DOHH2 (cell line): ENCODE measurements around the gene MYCBPAP.

Source experiments
- EZH2phosphoT487 ChIP-seq: fragments of 200-600 bp; sonication (generic); IDR thresholded peaks from 2 replicates; pipeline ENCODE4 v1.6.1; 2017; ENCODE audit warnings: borderline replicate concordance, mild to moderate bottlenecking, antibody characterized with exemption, low read length, moderate library complexity, mixed read lengths
- TF ChIP-seq, protein P1 (sequence below): fragments of 200-600 bp; sonication (generic); IDR thresholded peaks from one replicate; pipeline ENCODE4 v1.5.1; 2014; ENCODE audit warnings: antibody characterized with exemption, mild to moderate bottlenecking, low read depth, low read length; ENCODE audit not compliant: poor library complexity, severe bottlenecking

DNA sequence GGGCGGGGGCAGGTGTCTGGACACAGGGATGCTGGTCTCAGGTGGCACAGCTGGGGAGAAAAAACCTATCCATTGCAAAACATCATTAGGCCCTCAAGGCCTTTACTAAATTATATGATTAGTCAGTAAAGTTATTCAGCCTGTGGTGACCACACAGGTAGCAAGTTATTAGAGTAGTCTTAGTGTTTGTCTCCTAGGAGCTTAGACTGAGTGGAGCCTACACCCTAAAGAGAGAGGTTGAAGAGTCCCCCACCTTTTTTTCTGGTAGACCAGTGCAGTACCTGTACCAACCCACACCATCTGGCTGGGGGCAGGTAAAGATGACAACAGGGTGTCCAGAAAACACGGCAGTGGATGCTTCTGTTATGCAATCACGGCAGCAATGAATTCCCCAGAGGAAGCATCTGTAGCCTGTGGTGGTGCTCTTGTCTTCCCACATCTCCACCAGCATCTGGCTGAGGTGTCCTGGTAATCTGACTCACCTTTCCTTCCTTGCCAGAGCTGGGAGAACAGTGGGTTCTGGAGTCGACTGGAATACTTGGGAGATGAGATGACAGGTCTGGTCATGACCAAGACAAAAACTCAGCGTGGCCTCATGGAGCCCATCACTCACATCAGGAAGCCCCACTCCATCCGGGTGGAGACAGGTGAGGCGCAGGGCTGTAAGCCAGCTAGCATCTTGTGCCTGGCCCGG lies 11.0 kb downstream of the MYCBPAP start:
- TF ChIP-seq EZH2phosphoT487: no peak
- TF ChIP-seq, protein P1, sequence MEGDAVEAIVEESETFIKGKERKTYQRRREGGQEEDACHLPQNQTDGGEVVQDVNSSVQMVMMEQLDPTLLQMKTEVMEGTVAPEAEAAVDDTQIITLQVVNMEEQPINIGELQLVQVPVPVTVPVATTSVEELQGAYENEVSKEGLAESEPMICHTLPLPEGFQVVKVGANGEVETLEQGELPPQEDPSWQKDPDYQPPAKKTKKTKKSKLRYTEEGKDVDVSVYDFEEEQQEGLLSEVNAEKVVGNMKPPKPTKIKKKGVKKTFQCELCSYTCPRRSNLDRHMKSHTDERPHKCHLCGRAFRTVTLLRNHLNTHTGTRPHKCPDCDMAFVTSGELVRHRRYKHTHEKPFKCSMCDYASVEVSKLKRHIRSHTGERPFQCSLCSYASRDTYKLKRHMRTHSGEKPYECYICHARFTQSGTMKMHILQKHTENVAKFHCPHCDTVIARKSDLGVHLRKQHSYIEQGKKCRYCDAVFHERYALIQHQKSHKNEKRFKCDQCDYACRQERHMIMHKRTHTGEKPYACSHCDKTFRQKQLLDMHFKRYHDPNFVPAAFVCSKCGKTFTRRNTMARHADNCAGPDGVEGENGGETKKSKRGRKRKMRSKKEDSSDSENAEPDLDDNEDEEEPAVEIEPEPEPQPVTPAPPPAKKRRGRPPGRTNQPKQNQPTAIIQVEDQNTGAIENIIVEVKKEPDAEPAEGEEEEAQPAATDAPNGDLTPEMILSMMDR: no peak
